Activated T-helper 2 cell treated with anti-CD3 and anti-CD28 coated beads, Interferon-gamma antibody, Interleukin-2, Interleukin-4, amounts not matched to agents 10 μg/mL and 5 μg/mL and 100 μg/mL, durations not matched to agents 14 hours and 24 hours and 36 hours (primary cell): ENCODE measurements around the gene KLHL36. TPM values are rescaled to one million over a fixed set of nuclear protein-coding genes. Genes with fewer than 3 reads are reported as not detected.

Experiments used
- DNase-seq: peaks from one replicate; pipeline ENCODE4 v3.0.0; 2021; ENCODE audit warnings: low spot score
- H3K27ac Mint-ChIP-seq: one replicate; pipeline ENCODE4 v1.8.0; 2021; ENCODE audit warnings: mixed read lengths
- H3K27me3 Mint-ChIP-seq: one replicate; pipeline ENCODE4 v1.8.0; 2021; ENCODE audit warnings: low read depth, mixed read lengths
- H3K36me3 Mint-ChIP-seq: one replicate; pipeline ENCODE4 v1.8.0; 2021; ENCODE audit warnings: low read depth, mixed read lengths
- H3K4me1 Mint-ChIP-seq: one replicate; pipeline ENCODE4 v1.8.0; 2021; ENCODE audit warnings: low read depth, mixed read lengths
- H3K4me3 Mint-ChIP-seq: one replicate; pipeline ENCODE4 v1.8.0; 2021; ENCODE audit warnings: low read depth, mild to moderate bottlenecking, moderate library complexity, mixed read lengths
- H3K9me3 Mint-ChIP-seq: one replicate; pipeline ENCODE4 v1.8.0; 2021; ENCODE audit warnings: mixed read lengths
- intact Hi-C: fragments of 100-400 bp; cut with micrococcal nuclease; formaldehyde crosslinking; loops from one replicate; pipeline ENCODE4 v1.15.1; 2023
- total RNA-seq: library from RNA; stranded (reverse); gene quantifications from 2 replicates; pipeline ENCODE4 v1.2.3, GENCODE V29; 2022

Gene KLHL36
- total RNA-seq, 1 donor from 2014 or later = 57.7 TPM

GRCh38 chr16:84638231-84638806 is 10.0 kb upstream of the KLHL36 start:
- H3K27me3 Mint-ChIP-seq = peaks cover 21% of the 10 kb centered on the region
- no peak overlapping the region for H3K27ac Mint-ChIP-seq
- H3K36me3 Mint-ChIP-seq = no peaks in the 10 kb centered on the region
- intact Hi-C loops = no loop called here
- peaks cover 32% of the 10 kb centered on the region for H3K4me1 Mint-ChIP-seq
- H3K9me3 Mint-ChIP-seq = no peaks in the 10 kb centered on the region
- H3K4me3 Mint-ChIP-seq = no peak overlapping the region
- no peak for DNase-seq

- Mint-ChIP-seq H3K27me3 (peaks cover 13% of the 10 kb centered on the region), H3K4me3 (no peak overlapping the region), H3K4me1 (peaks cover 33% of the 10 kb centered on the region), H3K9me3 (no peaks in the 10 kb centered on the region), H3K27ac (no peak overlapping the region), H3K36me3 (no peaks in the 10 kb centered on the region)
- DNase-seq = no peak
- intact Hi-C loops = no loop called here
Observed at GRCh38 chr16:84640145-84640544, 8.2 kb upstream of the KLHL36 start.

GRCh38 chr16:84641643-84642358 is 6.5 kb upstream of the KLHL36 start:
- Mint-ChIP-seq H3K4me3 (no peak overlapping the region), H3K36me3 (no peaks in the 10 kb centered on the region), H3K9me3 (no peaks in the 10 kb centered on the region), H3K27me3 (peaks cover 17% of the 10 kb centered on the region), H3K4me1 (peaks cover 37% of the 10 kb centered on the region), H3K27ac (peak overlapping the region; percentile 80)
- intact Hi-C loops = no loop called here
- DNase-seq = no peak

- H3K4me1 Mint-ChIP-seq = peaks cover 32% of the 10 kb centered on the region
- intact Hi-C loops = no loop called here
Observed at GRCh38 chr16:84643180-84643583, 5.1 kb upstream of the KLHL36 start.

GRCh38 chr16:84643674-84644073 is 4.6 kb upstream of the KLHL36 start:
- DNase-seq = no peak
- Mint-ChIP-seq H3K9me3 (no peaks in the 10 kb centered on the region), H3K27ac (no peak overlapping the region), H3K36me3 (peaks cover 3% of the 10 kb centered on the region), H3K27me3 (peaks cover 20% of the 10 kb centered on the region), H3K4me3 (no peak overlapping the region), H3K4me1 (peaks cover 27% of the 10 kb centered on the region)
- intact Hi-C loops = no loop called here

More at GRCh38 chr16:84643180-84643583, 5.1 kb upstream of the KLHL36 start:
- H3K9me3 Mint-ChIP-seq = no peaks in the 10 kb centered on the region
- no peak overlapping the region for H3K4me3 Mint-ChIP-seq
- no peak overlapping the region for H3K27ac Mint-ChIP-seq
- H3K36me3 Mint-ChIP-seq = peaks cover 3% of the 10 kb centered on the region
- peaks cover 20% of the 10 kb centered on the region for H3K27me3 Mint-ChIP-seq
- no peak for DNase-seq

GRCh38 chr16:84648595-84649510 is 542 bp downstream of the KLHL36 start:
- Mint-ChIP-seq H3K36me3 (peaks cover 40% of the 10 kb centered on the region), H3K9me3 (no peaks in the 10 kb centered on the region), H3K27ac (peak overlapping the region; percentile 79), H3K27me3 (peaks cover 17% of the 10 kb centered on the region), H3K4me1 (peaks cover 43% of the 10 kb centered on the region), H3K4me3 (peak overlapping the region; percentile 84)
- DNase-seq = peak; percentile 30
- intact Hi-C loops = no loop called here

GRCh38 chr16:84649511-84649861 is 1.2 kb downstream of the KLHL36 start:
- Mint-ChIP-seq H3K4me1 (peaks cover 43% of the 10 kb centered on the region), H3K4me3 (peak overlapping the region; percentile 84), H3K36me3 (peaks cover 46% of the 10 kb centered on the region), H3K27ac (no peak overlapping the region), H3K27me3 (peaks cover 14% of the 10 kb centered on the region), H3K9me3 (no peaks in the 10 kb centered on the region)
- intact Hi-C loops = no loop called here
- DNase-seq = no peak

GRCh38 chr16:84650062-84650991 is 2.0 kb downstream of the KLHL36 start:
- peaks cover 52% of the 10 kb centered on the region for H3K36me3 Mint-ChIP-seq
- intact Hi-C loops = loop anchor here (2.0 kb wide), 1 partner anchor 28 kb away; no protein-coding TSS in a partner anchor
- H3K9me3 Mint-ChIP-seq = no peaks in the 10 kb centered on the region
- peaks cover 45% of the 10 kb centered on the region for H3K4me1 Mint-ChIP-seq
- H3K4me3 Mint-ChIP-seq = peak overlapping the region; percentile 70
- peak overlapping the region; percentile 42 for H3K27ac Mint-ChIP-seq
- no peak for DNase-seq
- peaks cover 11% of the 10 kb centered on the region for H3K27me3 Mint-ChIP-seq

GRCh38 chr16:84652566-84652965 is 4.3 kb downstream of the KLHL36 start:
- peaks cover 47% of the 10 kb centered on the region for H3K4me1 Mint-ChIP-seq
- intact Hi-C loops = no loop called here
- DNase-seq = peak; percentile 20
- peaks cover 2% of the 10 kb centered on the region for H3K27me3 Mint-ChIP-seq
- H3K36me3 Mint-ChIP-seq = peaks cover 59% of the 10 kb centered on the region
- no peak overlapping the region for H3K27ac Mint-ChIP-seq
- H3K4me3 Mint-ChIP-seq = no peak overlapping the region
- no peaks in the 10 kb centered on the region for H3K9me3 Mint-ChIP-seq

- Mint-ChIP-seq H3K27me3 (no peaks in the 10 kb centered on the region), H3K27ac (no peak overlapping the region), H3K9me3 (no peaks in the 10 kb centered on the region), H3K4me1 (peaks cover 42% of the 10 kb centered on the region), H3K36me3 (peaks cover 73% of the 10 kb centered on the region), H3K4me3 (no peak overlapping the region)
- DNase-seq = no peak
- intact Hi-C loops = no loop called here
Observed at GRCh38 chr16:84654238-84654637, 5.9 kb downstream of the KLHL36 start.

- H3K4me1 Mint-ChIP-seq = peaks cover 38% of the 10 kb centered on the region
- H3K4me3 Mint-ChIP-seq = no peak overlapping the region
- no peaks in the 10 kb centered on the region for H3K9me3 Mint-ChIP-seq
- intact Hi-C loops = no loop called here
- peaks cover 75% of the 10 kb centered on the region for H3K36me3 Mint-ChIP-seq
- no peak for DNase-seq
- no peaks in the 10 kb centered on the region for H3K27me3 Mint-ChIP-seq
- H3K27ac Mint-ChIP-seq = no peak overlapping the region
Observed at GRCh38 chr16:84654998-84655397, 6.7 kb downstream of the KLHL36 start.

- Mint-ChIP-seq H3K4me3 (no peak overlapping the region), H3K27ac (no peak overlapping the region), H3K27me3 (no peaks in the 10 kb centered on the region), H3K4me1 (peaks cover 22% of the 10 kb centered on the region), H3K9me3 (no peaks in the 10 kb centered on the region), H3K36me3 (peaks cover 75% of the 10 kb centered on the region)
- no peak for DNase-seq
- intact Hi-C loops = no loop called here
Observed at GRCh38 chr16:84656649-84657048, 8.3 kb downstream of the KLHL36 start.
